Mesothelial cell of epicardium (in vitro differentiated cells): ENCODE data around the gene NRIP3. TPM values are rescaled to one million over a fixed set of nuclear protein-coding genes. Genes with fewer than 3 reads are reported as not detected.

ENCODE experiments used
- DNase-seq, 2 experiments: peaks; one replicate each; pipeline ENCODE4 v3.0.0; 2021; ENCODE audit warnings: low spot score in 2 of 2; ENCODE audit not compliant: unreplicated experiment in 2 of 2
- H3K27ac Mint-ChIP-seq: 2 replicates; pipeline ENCODE4 v1.8.0; 2021; ENCODE audit warnings: mixed read lengths
- H3K27me3 Mint-ChIP-seq: 2 replicates; pipeline ENCODE4 v1.8.0; 2021; ENCODE audit warnings: low read depth, mixed read lengths
- H3K36me3 Mint-ChIP-seq: 2 replicates; pipeline ENCODE4 v1.8.0; 2021; ENCODE audit warnings: mixed read lengths
- H3K4me1 Mint-ChIP-seq: 2 replicates; pipeline ENCODE4 v1.8.0; 2021; ENCODE audit warnings: mixed read lengths
- H3K4me3 Mint-ChIP-seq: 2 replicates; pipeline ENCODE4 v1.8.0; 2021; ENCODE audit warnings: mild to moderate bottlenecking, moderate library complexity, mixed read lengths
- H3K9me3 Mint-ChIP-seq: 2 replicates; pipeline ENCODE4 v1.8.0; 2021; ENCODE audit warnings: mixed read lengths
- CTCF ChIP-seq: fragments of 200-600 bp; sonication (generic); IDR thresholded peaks from one replicate; pipeline ENCODE4 v1.5.0; 2021; ENCODE audit warnings: antibody characterized with exemption; ENCODE audit not compliant: unreplicated experiment
- total RNA-seq: library from RNA; stranded (reverse); gene quantifications from 3 replicates; pipeline ENCODE4 v1.2.1, GENCODE V29; 2021

Gene NRIP3
- total RNA-seq, 1 donor from 2014 or later: 1.5 TPM

- peaks cover 6% of the 10 kb centered on the region for H3K4me1 Mint-ChIP-seq
- no peak for TF ChIP-seq CTCF
- H3K9me3 Mint-ChIP-seq: no peaks in the 10 kb centered on the region
- no peak for DNase-seq
- H3K4me3 Mint-ChIP-seq: no peak overlapping the region
- no peak overlapping the region for H3K27ac Mint-ChIP-seq
- no peaks in the 10 kb centered on the region for H3K36me3 Mint-ChIP-seq
- peaks cover 16% of the 10 kb centered on the region for H3K27me3 Mint-ChIP-seq
Measured at GRCh38 chr11:9025101-9025850, 21.5 kb upstream of the NRIP3 start.

GRCh38 chr11:9022961-9023680, 19.3 kb upstream of the NRIP3 start:
- Mint-ChIP-seq H3K9me3 (no peaks in the 10 kb centered on the region), H3K4me3 (no peak overlapping the region), H3K36me3 (no peaks in the 10 kb centered on the region), H3K4me1 (no peaks in the 10 kb centered on the region), H3K27me3 (peaks cover 16% of the 10 kb centered on the region), H3K27ac (no peak overlapping the region)
- DNase-seq: no peak
- no peak for TF ChIP-seq CTCF

- Mint-ChIP-seq H3K36me3 (no peaks in the 10 kb centered on the region), H3K27me3 (peaks cover 16% of the 10 kb centered on the region), H3K4me1 (no peaks in the 10 kb centered on the region), H3K27ac (no peak overlapping the region), H3K9me3 (no peaks in the 10 kb centered on the region), H3K4me3 (no peak overlapping the region)
- TF ChIP-seq CTCF: no peak
- no peak for DNase-seq
Measured at GRCh38 chr11:9020916-9021315, 17.1 kb upstream of the NRIP3 start.

- Mint-ChIP-seq H3K4me3 (no peak overlapping the region), H3K9me3 (no peaks in the 10 kb centered on the region), H3K4me1 (no peaks in the 10 kb centered on the region), H3K27me3 (peaks cover 16% of the 10 kb centered on the region), H3K36me3 (no peaks in the 10 kb centered on the region), H3K27ac (no peak overlapping the region)
- DNase-seq: no peak
- TF ChIP-seq CTCF: no peak
Measured at GRCh38 chr11:9019861-9020260, 16.1 kb upstream of the NRIP3 start.

GRCh38 chr11:9017773-9018172, 14.0 kb upstream of the NRIP3 start:
- no peak for DNase-seq
- no peak overlapping the region for H3K4me3 Mint-ChIP-seq
- no peaks in the 10 kb centered on the region for H3K4me1 Mint-ChIP-seq
- peaks cover 10% of the 10 kb centered on the region for H3K27me3 Mint-ChIP-seq
- no peaks in the 10 kb centered on the region for H3K36me3 Mint-ChIP-seq
- no peak for TF ChIP-seq CTCF
- H3K27ac Mint-ChIP-seq: no peak overlapping the region
- peaks cover 5% of the 10 kb centered on the region for H3K9me3 Mint-ChIP-seq
